PC-9 (cell line): ENCODE results near the gene INO80E. TPM values are rescaled to one million over a fixed set of nuclear protein-coding genes. Genes with fewer than 3 reads are reported as not detected.

Experiments used
- BruUV-seq: library from RNA; stranded (reverse); fragments of 400-500 nt; replicated peaks from 2 replicates; lab custom pipeline; 2021; lab: Mats Ljungman, UMichigan
- CTCF ChIA-PET: fragments of 300-600 bp; sonication (Branson Sonifier 250); formaldehyde crosslinking; loops from one replicate; lab custom pipeline; 2022; ENCODE audit warnings: antibody characterized with exemption; lab: Charles Lee
- POLR2A ChIA-PET: fragments of 300-600 bp; sonication (Branson Sonifier 250); formaldehyde crosslinking; loops from one replicate; lab custom pipeline; 2022; ENCODE audit warnings: antibody characterized with exemption; ENCODE audit not compliant: unreplicated experiment; lab: Charles Lee
- DNase-seq, 2 experiments: peaks; one replicate each; pipeline versions ENCODE4 v3.0.0 to v3.0.0-alpha.2; 2015 to 2022; ENCODE audit warnings: mixed read lengths in 1 of 2
- H2AFZ ChIP-seq: fragments of 200-600 bp; sonication (generic); 2 replicates; pipeline ENCODE4 v1.8.1; 2017; ENCODE audit warnings: antibody characterized with exemption
- H3F3A ChIP-seq: fragments of 200-600 bp; sonication (generic); 2 replicates; pipeline ENCODE4 v1.8.1; 2017; ENCODE audit warnings: antibody characterized with exemption, mild to moderate bottlenecking, low read depth; ENCODE audit not compliant: insufficient read depth
- H3K27ac ChIP-seq: fragments of 200-600 bp; sonication (generic); 2 replicates; pipeline ENCODE4 v1.6.1; 2016; ENCODE audit warnings: mixed run types
- H3K27me3 ChIP-seq: fragments of 200-600 bp; sonication (generic); 2 replicates; pipeline ENCODE4 v1.6.1; 2016; ENCODE audit warnings: low read depth, mixed run types; ENCODE audit not compliant: insufficient read depth
- H3K36me3 ChIP-seq: fragments of 200-600 bp; sonication (generic); 2 replicates; pipeline ENCODE4 v1.6.1; 2016; ENCODE audit warnings: low read depth, mixed run types
- H3K4me1 ChIP-seq: fragments of 200-600 bp; sonication (generic); replicated peaks from 2 replicates; pipeline ENCODE4 v1.6.1; 2016; ENCODE audit warnings: mixed run types; ENCODE audit not compliant: insufficient read depth
- H3K4me2 ChIP-seq: fragments of 200-600 bp; sonication (generic); 2 replicates; pipeline ENCODE4 v1.6.1; 2017; ENCODE audit warnings: mixed run types
- H3K4me3 ChIP-seq: fragments of 200-600 bp; sonication (generic); 2 replicates; pipeline ENCODE4 v1.6.1; 2016; ENCODE audit warnings: mixed run types
- H3K79me2 ChIP-seq: fragments of 200-600 bp; sonication (generic); 2 replicates; pipeline ENCODE4 v1.6.1; 2017; ENCODE audit warnings: low read depth, mixed run types
- H3K9me2 ChIP-seq: fragments of 200-600 bp; sonication (generic); 2 replicates; pipeline ENCODE4 v1.8.1; 2017; ENCODE audit warnings: mild to moderate bottlenecking; ENCODE audit not compliant: insufficient read depth
- H3K9me3 ChIP-seq: fragments of 200-600 bp; sonication (generic); 2 replicates; pipeline ENCODE4 v1.8.1; 2016; ENCODE audit warnings: low read depth; ENCODE audit not compliant: insufficient read depth
- H4K20me1 ChIP-seq: fragments of 200-600 bp; sonication (generic); 2 replicates; pipeline ENCODE4 v1.8.1; 2017; ENCODE audit not compliant: insufficient read depth
- CTCF ChIP-seq: fragments of 200-600 bp; sonication (generic); conservative IDR thresholded peaks from 2 replicates; pipeline ENCODE4 v1.6.1; 2017; ENCODE audit warnings: mixed run types, antibody characterized with exemption, mild to moderate bottlenecking, moderate library complexity
- EZH2 ChIP-seq: fragments of 200-600 bp; sonication (generic); IDR thresholded peaks from 2 replicates; pipeline ENCODE4 v1.8.0; 2017; ENCODE audit warnings: antibody characterized with exemption, low read depth
- intact Hi-C: fragments of 100-400 bp; cut with micrococcal nuclease; formaldehyde crosslinking; loops from one replicate; pipeline ENCODE4 v1.10.0; 2022; ENCODE audit not compliant: unreplicated experiment
- total RNA-seq: library from RNA; stranded (reverse); gene quantifications from 2 replicates; pipeline ENCODE4 v1.2.3, GENCODE V29; 2021

Gene INO80E
- total RNA-seq, 1 experiment from 2014 or later, result 102 TPM

- peak within 1 kb of the TSS; percentile 90 for H3K4me2 ChIP-seq
- peaks cover 8% of the 10 kb centered on the region; the same call in 1 of the 2 replicates for H3F3A ChIP-seq
- no peaks in the 10 kb centered on the region for H3K79me2 ChIP-seq
- intact Hi-C loops, result loop anchor here (1.0 kb wide), 3 partner anchors 17 to 35 kb away; partner anchors contain the start of gene KCTD13
- BruUV-seq, result TSS peak; percentile 92
- H3K4me1 ChIP-seq, result peaks cover 11% of the 10 kb centered on the region
- ChIA-PET POLR2A (interaction anchor here (0.5 to 1.8 kb wide), 10 partner anchors 9 to 285 kb away, joined by 3 to 22 read pairs (median 4); partner anchors contain the start of genes HIRIP3, SEZ6L2 and TAOK2), CTCF (interaction anchor here (0.6 to 1.2 kb wide), 6 partner anchors 10 to 146 kb away, joined by 3 to 7 read pairs (median 4); partner anchors contain the start of genes PAGR1, SEZ6L2 and TAOK2)
- H2AFZ ChIP-seq, result peak within 1 kb of the TSS; percentile 78
- DNase-seq, result peak; percentile 76 to 98
- peak within 1 kb of the TSS; percentile 78 for H3K4me3 ChIP-seq
- H3K36me3 ChIP-seq, result no peaks in the 10 kb centered on the region
- no peak within 1 kb of the TSS; the same call in 1 of the 2 replicates for H3K27ac ChIP-seq
- no peaks in the 10 kb centered on the region for H3K9me2 ChIP-seq
- no peaks in the 10 kb centered on the region for H4K20me1 ChIP-seq
- H3K27me3 ChIP-seq, result no peaks in the 10 kb centered on the region
- TF ChIP-seq CTCF (no peak; the same call in 1 of the 2 replicates), EZH2 (no peak)
- no peaks in the 10 kb centered on the region for H3K9me3 ChIP-seq
These were observed 34.3 kb upstream of the INO80E start, which contains the start of gene TMEM219 for GRCh38 chr16:29961479-29962343. Gene TMEM219, plus strand, starts transcription at chr16:29962079. Its CDS starts 1,065 bp downstream, at chr16:29963144.

DNA sequence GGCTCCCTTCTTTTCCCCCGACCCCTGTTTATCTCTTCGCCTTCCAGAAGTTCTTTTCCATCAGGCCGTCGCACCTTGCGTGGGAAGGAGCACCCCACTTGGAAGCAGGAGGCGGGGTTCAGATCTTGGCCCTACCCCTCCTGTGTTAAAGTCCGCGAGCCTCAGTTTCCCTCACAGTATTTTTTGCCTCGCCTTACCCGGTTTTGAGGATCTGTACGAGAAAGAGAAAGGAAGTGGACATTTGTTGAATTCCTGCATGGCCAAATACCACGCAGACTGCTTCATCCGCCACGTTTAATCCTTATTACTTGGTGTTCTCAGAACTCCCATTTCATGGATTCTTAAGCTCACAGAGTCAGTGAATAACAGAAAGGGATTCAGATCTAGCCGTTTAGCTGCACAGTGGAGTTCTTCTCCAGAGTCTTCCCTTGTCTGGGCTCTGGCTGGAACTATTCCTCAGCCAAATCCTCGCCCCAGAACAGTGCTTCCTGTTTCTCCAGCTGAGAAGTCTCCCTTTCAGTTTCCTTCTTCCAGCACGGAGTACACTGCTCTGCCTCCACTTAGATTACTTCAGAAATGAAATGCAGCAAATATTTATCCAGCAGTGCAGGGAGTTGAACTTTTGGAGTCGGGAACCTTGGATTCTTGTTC is 33.6 kb upstream of the INO80E start:
- H3K4me1 ChIP-seq, result peaks cover 11% of the 10 kb centered on the region
- H3K79me2 ChIP-seq, result no peaks in the 10 kb centered on the region
- POLR2A ChIA-PET, result interaction anchor here (0.5 to 1.8 kb wide), 10 partner anchors 11 to 286 kb away, joined by 3 to 26 read pairs (median 4); partner anchors contain the start of genes HIRIP3, SEZ6L2 and TAOK2
- CTCF ChIA-PET, result interaction anchor here (0.6 to 1.2 kb wide), 6 partner anchors 11 to 231 kb away, joined by 3 to 7 read pairs (median 4); partner anchors contain the start of genes PAGR1, SEZ6L2 and TAOK2
- H4K20me1 ChIP-seq, result no peaks in the 10 kb centered on the region
- DNase-seq, result peak in 1 of 2 experiments; percentile 32
- H3K27me3 ChIP-seq, result no peaks in the 10 kb centered on the region
- intact Hi-C loops, result loop anchor here (1.0 kb wide), 2 partner anchors 18 to 32 kb away; no protein-coding TSS in a partner anchor
- no peaks in the 10 kb centered on the region for H3K9me3 ChIP-seq
- TSS peak; percentile 74 for BruUV-seq
- peaks cover 8% of the 10 kb centered on the region; the same call in 1 of the 2 replicates for H3F3A ChIP-seq
- H3K36me3 ChIP-seq, result no peaks in the 10 kb centered on the region
- peak overlapping the region; percentile 78 for H3K4me3 ChIP-seq
- H3K9me2 ChIP-seq, result no peaks in the 10 kb centered on the region
- no peak for TF ChIP-seq EZH2
- TF ChIP-seq CTCF, result no peak
- H3K4me2 ChIP-seq, result peak overlapping the region; percentile 90
- no peak overlapping the region for H3K27ac ChIP-seq
- H2AFZ ChIP-seq, result peak overlapping the region; percentile 78
